Epidermal melanocyte (primary cell): ENCODE measurements around the gene PIEZO2.
"Not testable (repeated sequence)": the region's sequence is repeated elsewhere in the genome, so short reads cannot be mapped to it uniquely, and the experiment has no call there.

Experiments used
- DNase-seq: peaks from one replicate; pipeline ENCODE4 v3.0.0; 2011; ENCODE audit warnings: low spot score; ENCODE audit not compliant: insufficient read length

Gene PIEZO2

DNA sequence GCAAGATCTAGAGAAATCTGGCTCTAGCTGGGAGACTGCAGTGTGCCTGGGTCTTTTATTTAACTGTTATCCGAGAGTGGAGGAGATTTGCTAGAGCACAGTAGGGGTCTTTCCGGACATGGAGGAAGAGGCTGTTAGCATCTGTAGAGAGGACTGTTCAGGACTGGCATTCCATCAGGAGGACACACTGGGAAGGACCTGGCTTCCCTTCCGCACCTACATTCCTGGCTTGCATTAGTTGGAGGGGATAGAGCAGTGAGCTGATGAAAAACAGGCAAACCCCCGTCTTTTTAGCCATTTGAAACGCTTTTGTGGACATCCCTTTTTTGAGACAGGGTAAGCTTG lies 874 bp upstream of the PIEZO2 start:
- no peak for DNase-seq

- no peak for DNase-seq
These were observed 509 bp downstream of the PIEZO2 start for GRCh38 chr18:11148680-11149440.

DNA sequence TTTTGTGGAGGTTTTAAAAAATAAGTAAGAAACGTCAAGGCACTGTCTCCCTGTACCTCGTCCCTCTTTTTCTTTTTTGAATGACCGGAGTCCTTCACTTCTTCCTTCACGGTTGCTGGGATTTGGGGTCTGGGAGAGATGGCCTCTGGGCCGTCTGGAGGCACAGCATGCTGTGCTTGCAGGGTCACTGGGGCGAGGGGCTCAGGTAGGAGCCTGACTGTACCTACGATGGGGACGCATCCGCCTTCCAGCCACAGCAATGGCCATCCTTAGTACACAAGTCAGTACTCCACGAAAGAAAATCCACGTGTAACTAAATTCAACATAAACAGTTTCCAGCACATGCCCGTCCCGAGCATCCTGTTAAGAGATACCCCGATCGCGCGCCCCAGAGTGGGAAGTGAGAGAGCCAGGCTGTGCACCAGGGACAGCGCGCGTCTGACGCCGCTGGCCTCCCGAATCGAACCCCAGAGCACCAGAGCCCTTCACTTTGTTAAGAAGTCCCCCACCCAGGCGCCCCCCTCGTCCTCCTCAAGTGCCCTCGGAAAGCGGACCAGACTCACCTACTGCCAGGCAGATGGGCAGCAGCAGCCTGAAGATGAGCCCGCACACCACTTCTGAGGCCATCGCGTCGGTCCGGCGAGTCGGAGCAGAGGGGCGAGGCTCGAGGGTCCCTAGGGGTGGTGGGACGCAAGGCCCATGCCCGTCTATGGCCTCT lies 1.2 kb downstream of the PIEZO2 start:
- DNase-seq, result no peak

DNA sequence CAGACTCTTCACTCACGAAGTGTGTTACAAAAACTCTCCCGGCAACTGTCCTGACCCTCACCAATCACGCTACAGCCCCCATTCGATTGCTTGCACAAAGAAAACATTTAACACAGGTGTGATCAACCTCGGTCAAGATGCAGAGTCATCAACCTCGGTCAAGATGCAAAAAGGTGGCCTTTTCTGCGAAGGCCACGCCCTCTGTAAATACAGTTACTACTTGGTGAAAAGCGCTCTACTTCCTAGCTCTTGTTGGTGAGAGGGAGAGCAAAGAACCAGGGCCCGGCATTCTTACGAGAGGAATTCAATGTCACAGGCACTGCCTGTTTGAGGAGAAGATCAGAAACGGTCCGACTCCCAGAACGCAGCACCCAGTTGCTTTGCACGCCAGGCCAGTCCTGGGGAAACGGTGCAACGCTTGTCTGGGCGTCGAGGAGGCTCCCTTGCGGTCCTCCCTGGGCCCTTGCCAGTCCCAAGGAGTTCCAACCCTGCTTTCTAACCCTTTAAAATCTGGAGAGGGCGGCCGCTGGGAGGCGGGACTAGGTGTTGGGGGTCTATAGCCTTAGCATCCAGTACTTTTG lies 1.9 kb downstream of the PIEZO2 start:
- no peak for DNase-seq

DNA sequence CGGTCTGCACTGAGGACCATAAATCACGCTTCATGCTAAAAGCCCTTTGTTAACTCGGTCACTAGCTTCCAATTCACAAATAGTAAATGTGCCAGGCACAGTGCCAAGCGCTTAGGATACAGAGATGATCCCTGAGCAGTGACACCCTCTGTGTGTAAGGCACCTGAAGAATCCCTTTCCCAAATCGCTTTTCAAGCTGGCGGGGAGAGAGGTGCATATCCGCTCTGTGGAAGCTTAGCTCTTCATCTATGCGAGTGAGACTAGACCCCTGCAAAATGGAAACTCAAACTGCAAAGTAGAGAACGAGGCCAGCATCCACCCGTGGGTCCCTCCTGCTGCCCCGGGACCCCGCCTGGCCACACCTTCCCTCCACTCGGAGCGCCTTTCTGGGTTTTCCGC lies 2.4 kb downstream of the PIEZO2 start:
- DNase-seq, result no peak

DNA sequence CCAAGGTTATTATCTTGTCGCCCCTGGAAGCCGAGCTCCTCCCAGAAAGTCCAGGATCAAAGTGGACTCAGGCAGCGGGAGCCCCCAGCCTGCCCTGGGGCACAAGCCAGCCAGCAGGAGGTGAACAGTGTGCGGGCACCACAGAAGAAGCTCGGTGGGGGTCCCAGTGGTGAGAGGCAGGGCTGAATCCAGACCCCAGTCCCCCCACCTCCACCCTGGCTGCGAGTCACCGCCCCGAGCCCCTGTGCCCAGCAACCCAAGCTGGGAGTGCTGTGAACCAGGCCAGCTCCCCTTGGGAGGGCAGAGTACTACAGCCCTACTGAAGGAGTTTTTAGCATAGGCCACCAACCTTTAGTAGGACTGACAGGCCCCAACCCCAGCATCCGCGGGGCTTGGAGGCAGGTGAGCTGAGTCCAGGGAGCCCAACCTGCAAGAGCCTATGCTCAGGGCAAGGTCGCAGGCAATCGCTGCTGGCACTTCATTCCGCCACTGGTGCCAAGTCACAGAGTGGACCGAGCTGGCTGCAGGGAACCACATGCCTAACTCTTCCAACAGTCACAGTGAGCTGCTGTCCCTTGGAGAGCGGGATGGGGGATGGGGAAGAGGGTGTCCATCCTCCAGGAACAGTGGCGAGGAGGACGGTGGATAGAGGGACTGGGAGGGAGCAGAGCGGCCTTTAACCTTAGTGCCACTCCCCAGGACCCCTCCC lies 3.0 kb downstream of the PIEZO2 start:
- DNase-seq, result no peak

DNA sequence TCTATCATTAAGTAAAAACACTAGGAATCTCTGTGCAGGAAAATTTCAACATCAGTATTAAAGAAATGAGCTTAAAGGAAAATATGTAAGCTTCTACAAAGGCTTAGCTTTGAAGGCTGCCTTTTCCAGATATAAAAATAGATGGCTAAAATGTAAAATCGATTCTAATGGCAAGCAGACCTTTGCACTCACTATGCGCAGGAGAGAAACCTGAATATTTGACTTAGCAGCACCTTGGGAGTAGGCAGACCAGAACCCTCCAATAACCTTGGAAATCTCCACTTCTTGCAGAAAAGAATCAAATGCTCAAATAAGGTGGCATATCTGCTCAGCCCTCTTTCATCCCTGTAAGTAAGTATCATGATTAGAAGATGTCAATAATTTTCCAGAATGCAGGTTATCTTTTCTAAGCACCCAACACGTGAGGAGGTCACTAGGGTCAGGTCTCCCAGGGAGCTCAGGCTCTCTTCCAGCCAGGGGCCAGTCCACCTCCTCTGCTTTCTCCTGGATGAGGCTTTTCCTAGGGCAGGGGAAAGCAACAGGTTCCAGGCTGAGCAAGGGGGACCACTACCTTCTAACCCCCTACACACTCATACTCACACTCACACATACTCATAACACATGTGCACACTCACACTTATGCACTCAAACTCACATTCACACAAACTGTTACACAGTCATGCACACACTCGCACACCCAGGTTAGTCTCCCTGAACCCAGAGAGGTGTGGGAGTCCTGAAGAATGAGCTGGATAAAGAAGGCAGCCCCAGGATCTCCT lies 3.8 kb downstream of the PIEZO2 start:
- no peak for DNase-seq

DNA sequence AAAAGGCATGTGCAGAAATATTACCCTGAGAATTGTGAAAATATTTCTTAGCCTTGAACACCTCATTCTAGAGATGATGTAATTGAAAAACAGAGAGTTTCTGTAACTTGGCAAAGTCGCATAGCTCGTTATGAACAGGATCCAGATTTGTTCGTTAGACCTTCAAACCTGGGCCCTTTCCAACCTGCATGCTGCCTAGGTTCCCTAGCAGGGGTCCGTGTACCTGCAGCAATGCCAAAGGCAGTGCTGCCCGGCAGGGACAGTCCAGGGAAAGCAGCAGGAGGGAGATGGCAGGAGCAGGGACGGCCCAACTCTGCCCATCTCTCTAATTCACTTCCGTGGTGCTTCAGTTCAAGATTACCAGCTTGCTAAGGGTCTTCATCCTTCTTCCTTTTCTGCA lies 12.0 kb downstream of the PIEZO2 start:
- DNase-seq, result no peak

GRCh38 chr18:11136241-11136640 lies 13.1 kb downstream of the PIEZO2 start:
- DNase-seq, result peak; percentile 58

DNA sequence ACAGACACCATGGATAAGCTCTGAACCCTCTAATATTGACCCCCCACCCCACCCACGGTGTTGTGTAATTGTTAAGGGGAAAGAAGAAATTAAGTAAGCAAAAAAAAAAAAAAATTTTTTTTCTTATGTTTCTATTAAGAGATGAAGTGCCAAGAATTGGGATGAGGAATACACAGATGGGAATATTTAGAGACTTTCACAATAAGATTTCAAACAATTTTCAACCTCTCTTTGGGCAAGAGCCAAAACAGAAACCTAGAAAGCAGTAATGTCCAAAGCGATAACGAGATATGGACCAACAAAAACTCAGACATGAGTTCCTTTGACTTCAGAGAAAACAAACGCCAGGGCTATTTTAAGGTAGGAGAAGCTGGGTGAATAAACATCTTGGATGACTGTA lies 14.4 kb downstream of the PIEZO2 start:
- DNase-seq, result no peak

DNA sequence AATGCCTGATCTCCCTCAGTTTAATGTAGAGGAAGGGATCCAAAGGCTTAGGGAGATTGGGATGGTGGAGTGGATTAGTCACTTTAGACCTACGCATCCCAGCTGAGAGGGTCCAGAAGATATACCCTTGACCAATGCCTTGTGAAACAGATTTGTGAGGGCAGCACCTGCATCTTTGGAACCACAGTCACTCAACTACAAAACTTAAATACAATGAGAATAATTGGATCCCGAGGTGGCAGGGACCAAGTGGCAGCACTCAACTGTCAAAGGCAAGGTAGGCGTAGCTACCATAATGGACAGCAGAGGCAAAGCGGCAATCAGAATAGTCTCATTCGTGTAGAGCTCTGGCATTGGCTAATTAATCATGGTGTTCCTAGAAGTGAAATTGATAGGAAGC lies 20.3 kb downstream of the PIEZO2 start:
- DNase-seq, result not testable (repeated sequence)

DNA sequence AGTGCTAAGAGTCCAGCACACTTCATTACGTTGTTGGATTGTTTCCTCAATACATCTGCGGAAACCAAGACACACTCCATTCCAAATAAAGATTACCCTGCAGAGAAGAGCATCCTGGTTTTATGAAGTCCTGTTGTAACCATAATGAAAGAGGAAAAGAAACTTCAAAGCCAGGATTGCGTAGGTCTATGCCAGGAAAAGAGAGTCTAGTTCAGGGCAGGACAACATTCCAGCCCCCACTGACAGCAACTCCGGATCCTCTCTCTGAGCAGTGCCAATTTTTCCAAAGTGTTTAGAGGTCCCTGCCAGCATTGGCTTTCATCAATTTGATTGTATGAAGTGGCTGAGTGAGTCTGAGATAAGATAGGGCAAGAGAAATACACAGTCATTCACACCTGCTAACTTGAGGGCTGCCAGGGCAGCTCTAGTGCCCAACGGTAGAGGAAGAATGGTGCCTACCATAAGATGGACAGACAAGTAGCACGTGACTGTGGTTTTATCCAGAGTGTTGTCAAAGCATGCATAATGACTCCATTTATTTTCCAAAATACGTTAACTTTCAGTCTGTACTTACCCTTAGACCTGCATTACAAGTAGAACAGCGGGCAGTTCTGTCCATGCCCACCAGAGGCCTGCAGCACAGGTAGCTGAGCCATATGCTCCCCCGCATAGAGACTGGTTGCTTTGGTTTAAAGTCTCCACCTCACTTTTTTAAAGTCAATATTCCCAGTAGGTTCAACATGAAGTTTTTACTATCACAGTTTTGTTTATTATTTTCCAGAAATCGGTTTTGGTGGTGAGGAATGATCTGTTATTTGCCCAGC lies 23.7 kb downstream of the PIEZO2 start:
- DNase-seq, result no peak

DNA sequence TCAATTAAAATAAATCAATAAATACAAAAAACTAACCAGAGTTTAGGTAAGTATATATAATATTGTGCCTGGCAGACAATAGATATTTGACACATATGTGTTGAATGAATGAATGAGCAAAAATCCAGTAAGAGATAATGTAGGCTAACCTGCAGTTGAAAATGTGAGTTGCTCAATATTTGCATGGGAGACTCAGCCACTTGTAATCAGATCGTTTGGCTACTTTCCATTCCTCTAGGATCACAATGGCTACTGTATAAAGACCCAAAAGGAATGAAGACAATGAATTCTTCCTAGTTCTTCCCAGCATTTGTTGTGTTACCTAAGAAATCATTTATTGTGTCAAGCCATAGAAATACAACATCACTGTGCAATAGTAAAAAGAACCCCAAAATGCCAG lies 25.3 kb downstream of the PIEZO2 start:
- no peak for DNase-seq

- DNase-seq, result no peak
These were observed 27.9 kb downstream of the PIEZO2 start for GRCh38 chr18:11121443-11121849.

DNA sequence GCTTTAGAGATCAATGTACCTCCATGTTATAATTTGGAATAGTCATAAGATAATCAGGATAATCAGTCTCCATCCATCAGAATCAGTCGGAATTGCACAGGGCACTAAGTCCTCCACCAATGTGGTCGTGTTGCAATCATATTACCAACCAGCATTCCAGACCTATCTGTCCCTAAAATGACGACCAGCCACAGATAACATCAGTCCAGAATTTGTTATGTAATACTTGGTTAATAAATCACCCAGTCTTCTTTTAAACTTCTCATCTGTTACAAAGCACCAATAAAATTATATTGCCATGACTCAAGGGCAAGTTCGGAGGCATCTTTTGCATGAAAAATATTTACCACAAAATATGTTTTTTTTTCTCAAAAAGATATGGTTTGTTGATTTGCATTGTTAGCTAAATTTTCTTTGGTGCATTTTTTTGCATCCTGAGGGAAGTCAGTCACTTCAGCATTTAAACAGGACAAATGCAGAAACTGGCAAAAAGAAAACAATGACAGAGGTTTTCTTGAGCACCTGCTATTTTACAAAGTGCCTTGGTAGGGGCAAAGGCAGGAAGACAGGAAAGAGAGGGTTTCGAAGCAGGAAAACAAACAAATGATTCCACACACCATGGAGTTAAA lies 29.3 kb downstream of the PIEZO2 start:
- DNase-seq, result no peak

- no peak for DNase-seq
These were observed 29.8 kb downstream of the PIEZO2 start for GRCh38 chr18:11119550-11119949.

GRCh38 chr18:11118051-11118766 lies 31.2 kb downstream of the PIEZO2 start:
- DNase-seq, result no peak

DNA sequence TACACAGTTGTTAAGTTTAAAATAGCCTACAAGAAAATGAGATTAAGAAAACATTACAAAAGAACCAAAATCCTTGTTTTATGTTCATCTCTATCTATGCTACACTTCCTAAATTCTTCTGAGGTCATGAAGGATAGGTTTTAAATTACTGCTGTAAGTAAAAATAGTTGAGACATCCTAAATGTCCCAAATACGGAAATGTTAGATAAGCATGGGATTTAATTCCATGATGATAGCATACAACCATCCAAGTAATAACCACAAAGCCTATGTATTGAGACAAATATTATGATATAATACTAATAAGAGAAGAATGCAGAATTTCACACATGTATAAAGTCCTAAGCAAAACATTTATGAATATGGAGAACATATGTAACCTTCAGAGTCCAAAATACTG lies 34.1 kb downstream of the PIEZO2 start:
- DNase-seq, result no peak

DNA sequence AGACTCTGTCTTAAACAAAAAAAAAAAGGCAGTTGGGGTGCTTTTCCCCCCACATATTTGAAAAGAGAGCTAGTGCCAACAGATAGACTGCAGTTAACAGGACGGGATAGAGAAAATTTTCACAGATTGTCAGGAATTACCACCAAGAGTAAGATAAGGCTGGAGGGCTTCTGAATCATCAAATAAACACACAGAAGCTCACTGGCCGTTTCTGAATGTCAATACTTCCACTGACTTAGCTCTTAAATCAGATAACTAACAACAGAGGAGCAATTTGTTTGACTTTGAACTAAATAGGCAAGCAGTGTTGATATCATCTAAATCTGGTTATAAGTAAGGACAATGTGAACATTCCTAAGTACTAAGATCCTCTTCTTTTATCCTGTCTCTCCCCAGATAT lies 34.7 kb downstream of the PIEZO2 start:
- no peak for DNase-seq
